OCI-LY1 (cell line): ENCODE measurements around the gene PSTPIP1.

ENCODE experiments used
- H2AFZ ChIP-seq: fragments of 200-600 bp; sonication (generic), shearing (Covaris generic); 2 replicates; pipeline ENCODE4 v1.6.0; 2014; ENCODE audit warnings: antibody characterized with exemption, mild to moderate bottlenecking, low read length
- H3F3A ChIP-seq: fragments of 200-600 bp; sonication (generic), shearing (Covaris generic); 2 replicates; pipeline ENCODE4 v1.6.0; 2014; ENCODE audit warnings: mild to moderate bottlenecking, antibody characterized with exemption, low read length, moderate library complexity; ENCODE audit not compliant: insufficient read depth
- H3K27ac ChIP-seq: fragments of 200-600 bp; sonication (generic); 2 replicates; pipeline ENCODE4 v1.5.1; 2014; ENCODE audit warnings: low read length, mixed run types, mild to moderate bottlenecking, low read depth; ENCODE audit not compliant: poor library complexity, severe bottlenecking
- H3K27me3 ChIP-seq: fragments of 200-600 bp; sonication (generic); 2 replicates; pipeline ENCODE4 v1.6.0; 2014; ENCODE audit warnings: antibody characterized with exemption, mild to moderate bottlenecking, low read length, moderate library complexity; ENCODE audit not compliant: insufficient read depth
- H3K36me3 ChIP-seq: fragments of 200-600 bp; sonication (generic); 2 replicates; pipeline ENCODE4 v1.6.1; 2014; ENCODE audit warnings: mild to moderate bottlenecking, antibody characterized with exemption, low read length, moderate library complexity, mixed read lengths; ENCODE audit not compliant: insufficient read depth
- H3K4me1 ChIP-seq: fragments of 200-600 bp; sonication (generic); 2 replicates; pipeline ENCODE4 v1.5.1; 2014; ENCODE audit warnings: mild to moderate bottlenecking, low read length, moderate library complexity; ENCODE audit not compliant: insufficient read depth, severe bottlenecking
- H3K4me2 ChIP-seq: fragments of 200-600 bp; sonication (generic), shearing (Covaris generic); 2 replicates; pipeline ENCODE4 v1.6.1; 2014; ENCODE audit warnings: low read length
- H3K4me3 ChIP-seq: fragments of 200-600 bp; sonication (generic); 2 replicates; pipeline ENCODE4 v1.5.1; 2014; ENCODE audit warnings: low read length, low read depth, mild to moderate bottlenecking, mixed read lengths; ENCODE audit not compliant: poor library complexity, severe bottlenecking
- H3K79me2 ChIP-seq: fragments of 200-600 bp; shearing (Covaris generic); 2 replicates; pipeline ENCODE4 v1.6.1; 2016; ENCODE audit warnings: mixed run types, low read length, mixed read lengths; ENCODE audit not compliant: insufficient read depth
- H3K9ac ChIP-seq: fragments of 200-600 bp; sonication (generic), shearing (Covaris generic); 2 replicates; pipeline ENCODE4 v1.6.1; 2014; ENCODE audit warnings: mild to moderate bottlenecking, low read length, mixed read lengths
- H3K9me2 ChIP-seq: fragments of 200-600 bp; sonication (generic), shearing (Covaris generic); 2 replicates; pipeline ENCODE4 v1.6.1; 2014; ENCODE audit warnings: low read depth, mild to moderate bottlenecking, low read length, mixed read lengths
- H3K9me3 ChIP-seq: fragments of 200-600 bp; shearing (Covaris generic); 2 replicates; pipeline ENCODE4 v1.6.1; 2014; ENCODE audit warnings: low read length, mixed read lengths
- H4K20me1 ChIP-seq: fragments of 200-600 bp; sonication (generic), shearing (Covaris generic); 2 replicates; pipeline ENCODE4 v1.6.0; 2016; ENCODE audit warnings: mild to moderate bottlenecking, low read length; ENCODE audit not compliant: insufficient read depth
- EZH2 ChIP-seq: fragments of 200-600 bp; sonication (generic), shearing (Covaris generic); IDR thresholded peaks from 2 replicates; pipeline ENCODE4 v1.8.0; 2017; ENCODE audit warnings: borderline replicate concordance, mixed run types, mild to moderate bottlenecking, antibody characterized with exemption, low read length, moderate library complexity, mixed read lengths
- TF ChIP-seq, protein P1 (sequence below): fragments of 200-600 bp; sonication (generic), shearing (Covaris generic); IDR thresholded peaks from 2 replicates; pipeline ENCODE4 v1.5.1; 2017; ENCODE audit warnings: mild to moderate bottlenecking, antibody characterized with exemption, low read length, moderate library complexity, mixed read lengths

PSTPIP1 gene

GRCh38 chr15:77016321-77016695 is 21.4 kb downstream of the PSTPIP1 start:
- Histone ChIP-seq H3K4me3 (no peak overlapping the region), H3K4me1 (no peaks in the 10 kb centered on the region), H4K20me1 (no peaks in the 10 kb centered on the region), H3F3A (no peaks in the 10 kb centered on the region), H3K4me2 (no peak overlapping the region), H3K27me3 (0 out of 2 replicates have a peak, but pooled peaks cover 10% of the 10 kb centered on the region), H3K79me2 (no peaks in the 10 kb centered on the region), H3K9ac (no peak overlapping the region), H3K36me3 (no peaks in the 10 kb centered on the region), H3K27ac (no peak overlapping the region), H3K9me2 (no peaks in the 10 kb centered on the region), H3K9me3 (no peaks in the 10 kb centered on the region), H2AFZ (no peak overlapping the region)
- no peak for TF ChIP-seq EZH2
- TF ChIP-seq, protein P1, sequence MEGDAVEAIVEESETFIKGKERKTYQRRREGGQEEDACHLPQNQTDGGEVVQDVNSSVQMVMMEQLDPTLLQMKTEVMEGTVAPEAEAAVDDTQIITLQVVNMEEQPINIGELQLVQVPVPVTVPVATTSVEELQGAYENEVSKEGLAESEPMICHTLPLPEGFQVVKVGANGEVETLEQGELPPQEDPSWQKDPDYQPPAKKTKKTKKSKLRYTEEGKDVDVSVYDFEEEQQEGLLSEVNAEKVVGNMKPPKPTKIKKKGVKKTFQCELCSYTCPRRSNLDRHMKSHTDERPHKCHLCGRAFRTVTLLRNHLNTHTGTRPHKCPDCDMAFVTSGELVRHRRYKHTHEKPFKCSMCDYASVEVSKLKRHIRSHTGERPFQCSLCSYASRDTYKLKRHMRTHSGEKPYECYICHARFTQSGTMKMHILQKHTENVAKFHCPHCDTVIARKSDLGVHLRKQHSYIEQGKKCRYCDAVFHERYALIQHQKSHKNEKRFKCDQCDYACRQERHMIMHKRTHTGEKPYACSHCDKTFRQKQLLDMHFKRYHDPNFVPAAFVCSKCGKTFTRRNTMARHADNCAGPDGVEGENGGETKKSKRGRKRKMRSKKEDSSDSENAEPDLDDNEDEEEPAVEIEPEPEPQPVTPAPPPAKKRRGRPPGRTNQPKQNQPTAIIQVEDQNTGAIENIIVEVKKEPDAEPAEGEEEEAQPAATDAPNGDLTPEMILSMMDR, result no peak

- no peaks in the 10 kb centered on the region for H3K9me2 ChIP-seq
- no peak overlapping the region for H2AFZ ChIP-seq
- H3K4me1 ChIP-seq, result no peaks in the 10 kb centered on the region
- TF ChIP-seq, protein P1, result no peak
- no peak for TF ChIP-seq EZH2
- H3K27ac ChIP-seq, result no peak overlapping the region
- H3F3A ChIP-seq, result no peaks in the 10 kb centered on the region
- H3K9ac ChIP-seq, result no peak overlapping the region
- no peaks in the 10 kb centered on the region for H3K9me3 ChIP-seq
- no peaks in the 10 kb centered on the region for H4K20me1 ChIP-seq
- no peak overlapping the region for H3K4me2 ChIP-seq
- 0 out of 2 replicates have a peak, but pooled peaks cover 10% of the 10 kb centered on the region for H3K27me3 ChIP-seq
- H3K36me3 ChIP-seq, result no peaks in the 10 kb centered on the region
- no peaks in the 10 kb centered on the region for H3K79me2 ChIP-seq
- no peak overlapping the region for H3K4me3 ChIP-seq
Measured at GRCh38 chr15:77017091-77017660, 22.2 kb downstream of the PSTPIP1 start.

DNA sequence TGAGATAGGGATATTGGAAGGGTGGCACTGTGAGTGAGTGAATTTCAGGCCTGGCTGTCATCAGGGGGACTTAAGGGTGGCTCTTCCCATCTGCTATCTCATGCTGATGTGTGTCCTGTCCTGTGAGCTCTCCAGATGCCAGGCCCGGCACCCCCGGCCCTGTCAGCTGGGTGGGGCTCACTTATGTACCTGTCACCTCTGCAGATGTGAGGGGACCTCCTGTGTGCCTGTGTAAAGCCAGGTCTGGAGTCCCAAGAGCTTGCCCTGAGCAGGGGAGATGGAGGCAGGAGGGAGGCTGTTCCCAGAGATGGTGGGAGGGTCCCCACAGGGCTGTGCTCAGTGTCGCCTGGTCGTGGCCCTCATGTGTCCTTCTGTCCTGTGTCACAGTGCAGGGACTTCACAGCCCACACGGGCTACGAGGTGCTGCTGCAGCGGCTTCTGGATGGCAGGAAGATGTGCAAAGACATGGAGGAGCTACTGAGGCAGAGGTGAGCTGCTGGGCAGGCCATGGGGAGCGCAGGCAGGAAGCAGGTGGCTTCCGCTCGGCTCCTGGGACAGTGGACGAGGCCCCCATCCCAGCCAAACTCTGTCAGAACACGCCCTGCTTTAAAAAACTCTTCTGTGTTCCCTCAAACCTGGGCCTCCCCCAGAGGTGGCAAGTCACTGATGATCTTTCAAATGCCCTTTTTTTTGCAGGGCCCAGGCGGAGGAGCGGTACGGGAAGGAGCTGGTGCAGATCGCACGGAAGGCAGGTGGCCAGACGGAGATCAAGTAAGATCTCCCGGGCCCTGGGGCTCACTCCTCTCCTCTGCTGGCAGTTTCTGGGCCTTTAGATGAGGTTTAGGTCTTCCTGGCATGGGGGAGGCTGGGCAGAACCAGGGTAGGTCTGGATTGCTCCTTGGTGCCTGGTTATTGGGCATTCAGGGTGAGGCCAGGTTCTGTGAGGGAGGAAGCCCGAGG is 23.1 kb downstream of the PSTPIP1 start:
- no peaks in the 10 kb centered on the region for H3K36me3 ChIP-seq
- H3K4me2 ChIP-seq, result no peak overlapping the region
- H3K4me3 ChIP-seq, result no peak overlapping the region
- H3F3A ChIP-seq, result no peaks in the 10 kb centered on the region
- H2AFZ ChIP-seq, result no peak overlapping the region
- H3K27me3 ChIP-seq, result 0 out of 2 replicates have a peak, but pooled peaks cover 4% of the 10 kb centered on the region
- H3K4me1 ChIP-seq, result no peaks in the 10 kb centered on the region
- no peak for TF ChIP-seq EZH2
- TF ChIP-seq, protein P1, result no peak
- H4K20me1 ChIP-seq, result no peaks in the 10 kb centered on the region
- H3K9me2 ChIP-seq, result no peaks in the 10 kb centered on the region
- H3K9me3 ChIP-seq, result no peaks in the 10 kb centered on the region
- no peak overlapping the region for H3K9ac ChIP-seq
- no peaks in the 10 kb centered on the region for H3K79me2 ChIP-seq
- H3K27ac ChIP-seq, result no peak overlapping the region
